Measurements from ENCODE around the gene KCNJ3. TPM values are rescaled to one million over a fixed set of nuclear protein-coding genes. Genes with fewer than 3 reads are reported as not detected.

The KCNJ3 gene
- total and polyA plus RNA-seq, 11 donors, result 0.07 to 6.2 (median 0.40) TPM

- H3K4me3 ChIP-seq, result no peak overlapping the region
- WGBS, 4 donors, result 81 to 90% (median 88%) methylated on average over 2 of the region's 2 CpGs
- DNase-seq (no peak), ATAC-seq (no peak)
- no peaks in the 10 kb centered on the region for H3K4me1 ChIP-seq
- H3K9me3 ChIP-seq, result no peaks in the 10 kb centered on the region
- intact Hi-C loops (cut with DNase I), result no loop called here
- TF ChIP-seq POLR2A (IDR thresholded peaks at IDR 0.05) (no peak), CTCF (IDR thresholded peaks at IDR 0.05) (no peak)
- no peaks in the 10 kb centered on the region for H3K27me3 ChIP-seq
- H3K36me3 ChIP-seq, result no peaks in the 10 kb centered on the region
- no peak overlapping the region for H3K27ac ChIP-seq
Observed at GRCh38 chr2:154832711-154833110, 134.2 kb downstream of the KCNJ3 start.

DNA sequence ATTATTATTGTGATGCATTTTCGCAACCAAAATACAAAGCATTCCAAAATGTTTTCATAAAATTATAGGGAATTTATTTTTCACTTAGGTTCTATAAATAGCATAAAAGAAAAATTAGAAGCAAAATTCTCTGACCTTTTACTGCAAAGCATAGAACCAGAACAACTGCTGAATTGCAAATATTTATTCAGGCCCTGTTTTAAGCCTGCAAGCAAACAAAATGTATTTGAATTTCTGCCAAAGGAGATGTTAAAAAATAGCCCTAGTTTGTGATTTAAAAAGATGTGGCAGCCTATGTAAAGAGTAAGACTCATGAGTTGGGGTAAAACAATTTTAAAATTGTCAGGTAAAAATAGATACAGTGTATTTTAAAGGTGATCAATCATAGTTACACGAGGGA lies 138.1 kb downstream of the KCNJ3 start:
- ATAC-seq (no peak), DNase-seq (no peak)
- intact Hi-C loops (cut with DNase I), result no loop called here
- H3K4me1 ChIP-seq, result no peaks in the 10 kb centered on the region
- H3K4me3 ChIP-seq, result no peak overlapping the region
- WGBS, 4 donors, result 87 to 95% (median 93%) methylated on average over 2 of the region's 2 CpGs
- H3K9me3 ChIP-seq, result peaks cover 0 to 9% (median 0%) of the 10 kb centered on the region in 12 donors
- H3K27ac ChIP-seq, result no peak overlapping the region
- no peaks in the 10 kb centered on the region for H3K36me3 ChIP-seq
- H3K27me3 ChIP-seq, result no peaks in the 10 kb centered on the region
- TF ChIP-seq POLR2A (IDR thresholded peaks at IDR 0.05) (no peak), CTCF (IDR thresholded peaks at IDR 0.05) (no peak)

DNA sequence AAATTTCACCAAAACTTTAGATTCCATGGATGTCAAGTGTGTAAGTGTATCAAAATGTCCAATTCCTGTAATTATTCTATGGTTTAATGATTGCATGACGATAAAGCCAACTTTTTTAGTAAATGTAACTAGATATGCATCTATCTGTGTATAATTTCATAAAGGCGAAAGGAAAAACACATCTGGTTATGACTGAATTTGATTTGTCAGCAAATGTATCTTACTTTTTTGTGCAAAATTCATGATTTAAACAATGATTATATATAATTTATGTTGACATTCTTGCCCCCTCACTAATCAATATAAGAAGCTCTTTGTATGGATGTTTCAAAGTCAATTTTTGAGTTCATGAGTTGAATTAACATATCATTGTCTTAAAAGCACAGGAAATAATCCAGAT lies 138.5 kb downstream of the KCNJ3 start:
- Histone ChIP-seq H3K4me1 (no peaks in the 10 kb centered on the region), H3K27me3 (no peaks in the 10 kb centered on the region), H3K36me3 (no peaks in the 10 kb centered on the region), H3K27ac (no peak overlapping the region), H3K4me3 (no peak overlapping the region), H3K9me3 (peaks cover 0 to 9% (median 0%) of the 10 kb centered on the region in 12 donors)
- TF ChIP-seq POLR2A (IDR thresholded peaks at IDR 0.05) (no peak), CTCF (IDR thresholded peaks at IDR 0.05) (no peak)
- WGBS, 4 donors, result 90 to 96% (median 92%) methylated on average over 2 of the region's 2 CpGs
- no peak for ATAC-seq
- intact Hi-C loops (cut with DNase I), result no loop called here
- DNase-seq, result no peak

DNA sequence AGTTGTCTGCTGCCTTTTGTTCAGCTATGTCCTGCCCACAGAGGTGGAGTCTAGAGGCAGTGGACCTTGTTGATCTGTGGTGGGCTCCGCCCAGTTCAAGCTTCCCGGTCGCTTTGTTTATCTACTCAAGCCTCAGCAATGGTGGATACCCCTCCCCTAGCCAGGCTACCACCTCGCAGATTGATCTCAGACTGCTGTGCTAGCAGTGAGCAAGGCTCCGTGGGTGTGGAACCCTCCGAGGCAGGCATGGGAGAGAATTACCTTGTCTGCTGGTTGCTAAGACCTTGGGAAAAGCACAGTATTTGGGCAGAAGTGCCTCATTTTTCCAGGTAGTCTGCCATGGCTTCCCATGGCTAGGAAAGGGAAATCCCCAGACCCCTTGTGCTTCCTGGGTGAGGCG lies 146.0 kb downstream of the KCNJ3 start:
- DNase-seq, result no peak
- H3K4me1 ChIP-seq, result no peaks in the 10 kb centered on the region
- H3K36me3 ChIP-seq, result no peaks in the 10 kb centered on the region
- H3K9me3 ChIP-seq, result peaks cover 0 to 9% (median 0%) of the 10 kb centered on the region in 12 donors
- H3K27me3 ChIP-seq, result no peaks in the 10 kb centered on the region
- no peak for ATAC-seq
- TF ChIP-seq CTCF (IDR thresholded peaks at IDR 0.05), result no peak
- TF ChIP-seq POLR2A (IDR thresholded peaks at IDR 0.05), result no peak
- WGBS, 4 donors, result 82 to 90% (median 88%) methylated on average over 6 to 7 of the region's 7 CpGs
- no peak overlapping the region for H3K4me3 ChIP-seq
- intact Hi-C loops (cut with DNase I), result no loop called here
- no peak overlapping the region for H3K27ac ChIP-seq
